Measurements from ENCODE around the gene NDFIP1.
A peak's percentile ranks its signal among the peaks of the same experiment; 100 is the strongest.
"Not testable (repeated sequence)": the region's sequence is repeated elsewhere in the genome, so short reads cannot be mapped to it uniquely, and the experiment has no call there.

Gene NDFIP1

GRCh38 chr5:142184988-142185387 lies 76.4 kb downstream of the NDFIP1 start:
- DNase-seq (ENCODE audit: low read depth), result no peak
- TF ChIP-seq CTCF (IDR thresholded peaks at IDR 0.05; ENCODE audit: control insufficient read depth, extremely low read depth, insufficient read depth), result no peak

GRCh38 chr5:142186514-142186856 lies 77.9 kb downstream of the NDFIP1 start:
- H3K4me3 ChIP-seq (ENCODE audit: low read depth, low read length), result no peak overlapping the region
- TF ChIP-seq CTCF (IDR thresholded peaks at IDR 0.05; ENCODE audit: control insufficient read depth, extremely low read depth, insufficient read depth), result no peak
- no peak for DNase-seq (ENCODE audit: low read depth)

More at GRCh38 chr5:142184988-142185387, 76.4 kb downstream of the NDFIP1 start:
- no peak overlapping the region for H3K4me3 ChIP-seq (ENCODE audit: low read depth, low read length)

GRCh38 chr5:142186857-142187594 lies 78.4 kb downstream of the NDFIP1 start:
- DNase-seq (ENCODE audit: low read depth), result peak; percentile 91

GRCh38 chr5:142188691-142189090 lies 80.1 kb downstream of the NDFIP1 start:
- H3K4me3 ChIP-seq (ENCODE audit: low read depth, low read length); DNase-seq (ENCODE audit: low read depth): not testable (repeated sequence)

More at GRCh38 chr5:142186857-142187594, 78.4 kb downstream of the NDFIP1 start:
- no peak overlapping the region for H3K4me3 ChIP-seq (ENCODE audit: low read depth, low read length)
- no peak for TF ChIP-seq CTCF (IDR thresholded peaks at IDR 0.05; ENCODE audit: control insufficient read depth, extremely low read depth, insufficient read depth)

- no peak overlapping the region for H3K4me3 ChIP-seq (ENCODE audit: low read depth, low read length)
- no peak for DNase-seq (ENCODE audit: low read depth)
- no peak for TF ChIP-seq CTCF (IDR thresholded peaks at IDR 0.05; ENCODE audit: control insufficient read depth, extremely low read depth, insufficient read depth)
These were observed 81.2 kb downstream of the NDFIP1 start for GRCh38 chr5:142189813-142190212.

GRCh38 chr5:142191776-142192175 lies 83.2 kb downstream of the NDFIP1 start:
- no peak for TF ChIP-seq CTCF (IDR thresholded peaks at IDR 0.05; ENCODE audit: control insufficient read depth, extremely low read depth, insufficient read depth)
- peak; percentile 4 for DNase-seq (ENCODE audit: low read depth)
- H3K4me3 ChIP-seq (ENCODE audit: low read depth, low read length), result no peak overlapping the region

- DNase-seq (ENCODE audit: low read depth), result peak; percentile 67
- no peak overlapping the region for H3K4me3 ChIP-seq (ENCODE audit: low read depth, low read length)
- TF ChIP-seq CTCF (IDR thresholded peaks at IDR 0.05; ENCODE audit: control insufficient read depth, extremely low read depth, insufficient read depth), result no peak
These were observed 83.9 kb downstream of the NDFIP1 start for GRCh38 chr5:142192286-142193113.

Measured in LNCaP clone FGC (cell line).